Suprapubic skin (tissue), 4 donors: Measurements from ENCODE around the gene BIRC3. TPM values are rescaled to one million over a fixed set of nuclear protein-coding genes. Genes with fewer than 3 reads are reported as not detected.

Source experiments
- DNase-seq, 2 donors: peaks; one replicate each; pipeline ENCODE4 v3.0.0-alpha.2; 2019; ENCODE audit warnings: low spot score in 2 of 2
- H3K27ac ChIP-seq: fragments of 200-600 bp; sonication (generic); one replicate; pipeline ENCODE4 v1.5.1; 2019
- H3K27me3 ChIP-seq: fragments of 200-600 bp; sonication (generic); one replicate; pipeline ENCODE4 v1.5.1; 2019
- H3K36me3 ChIP-seq: fragments of 200-600 bp; sonication (generic); one replicate; pipeline ENCODE4 v1.5.1; 2019
- H3K4me1 ChIP-seq: fragments of 200-600 bp; sonication (generic); one replicate; pipeline ENCODE4 v1.5.1; 2019
- H3K4me3 ChIP-seq: fragments of 200-600 bp; sonication (generic); one replicate; pipeline ENCODE4 v1.5.1; 2019; ENCODE audit warnings: mild to moderate bottlenecking
- H3K9me3 ChIP-seq: fragments of 200-600 bp; sonication (generic); one replicate; pipeline ENCODE4 v1.5.1; 2019
- EP300 ChIP-seq: sonication (generic); formaldehyde crosslinking; IDR thresholded peaks from one replicate; pipeline ENCODE4 v1.6.1; 2017; ENCODE audit warnings: antibody characterized with exemption
- POLR2A ChIP-seq, 2 donors: fragments of 450-650 bp; IDR thresholded peaks; one replicate each; pipeline ENCODE4 v1.6.1; 2017; ENCODE audit warnings: antibody characterized with exemption in 2 of 2, mild to moderate bottlenecking in 2 of 2, moderate library complexity in 2 of 2
- POLR2AphosphoS5 ChIP-seq, 3 donors: sonication (generic); formaldehyde crosslinking; IDR thresholded peaks; one replicate each; pipeline ENCODE4 v1.6.1; 2017; ENCODE audit warnings: antibody characterized with exemption in 3 of 3
- WGBS: methylation state at CpG from one replicate; pipeline ENCODE4 v1.1.5; 2018; 5-methylcytosine and 5-hydroxymethylcytosine counted together
- total RNA-seq, 4 donors: library from RNA; depleted of rRNA; stranded (reverse); fragments of >200 nt; gene quantifications; one replicate each; pipeline ENCODE4 v1.1.0, GENCODE V29; 2016
- TF ChIP-seq, protein P1 (sequence below), 2 donors: fragments of 200-600 bp in 1 of 2; fragments of 450-650 bp in 1 of 2; sonication (generic) in 1 of 2; IDR thresholded peaks; one replicate each; pipeline ENCODE4 v1.5.1; 2016 to 2019; ENCODE audit warnings: antibody characterized with exemption in 2 of 2, mild to moderate bottlenecking in 1 of 2, moderate library complexity in 1 of 2

The BIRC3 gene
- total RNA-seq, 4 donors from 2014 or later, result 4.0 to 18.2 (median 10.7) TPM

DNA sequence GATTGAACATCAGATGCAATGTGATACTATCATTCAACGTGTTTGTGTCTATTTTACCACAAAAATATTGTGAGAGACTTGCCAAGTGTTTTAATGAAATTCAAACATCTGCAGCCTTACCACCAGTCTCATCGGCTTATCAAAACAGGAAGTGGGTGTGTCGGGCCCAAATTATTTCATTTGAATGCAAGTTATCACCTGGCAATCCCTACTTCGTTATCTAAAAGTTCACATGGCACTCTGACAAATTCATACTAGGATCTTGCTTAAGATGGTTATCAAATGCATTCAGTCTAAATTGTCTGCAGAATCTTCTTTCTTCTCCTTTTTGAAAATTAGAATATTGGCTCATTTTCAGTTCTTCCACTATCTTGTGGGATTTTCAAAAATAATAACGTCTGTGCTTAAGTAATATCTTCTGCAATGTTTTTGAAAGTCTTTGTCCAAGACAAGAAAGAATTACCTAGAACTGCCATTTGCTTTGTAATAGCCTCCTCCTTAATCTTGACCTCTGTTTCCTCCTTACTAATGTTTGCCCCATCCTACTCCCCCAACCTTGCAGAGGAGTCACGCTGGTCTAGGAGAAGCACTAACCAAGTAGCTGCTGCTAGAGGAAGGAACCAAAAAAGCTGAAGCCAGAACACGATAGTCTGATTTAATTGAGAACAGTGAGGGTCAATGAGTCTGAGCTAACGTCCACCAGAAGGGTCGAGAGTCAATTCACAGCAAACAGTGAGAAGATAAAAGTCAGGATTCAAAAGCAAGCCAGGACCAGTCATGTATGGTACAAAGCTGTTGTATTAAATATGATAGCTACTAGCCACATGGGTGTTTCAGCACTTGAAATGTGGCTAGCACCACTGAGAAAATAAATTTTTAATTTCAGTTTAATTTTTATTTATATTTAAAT is 10.2 kb upstream of the BIRC3 start:
- no peak overlapping the region for H3K4me3 ChIP-seq
- TF ChIP-seq POLR2A (IDR thresholded peaks at IDR 0.05) (no peak), POLR2AphosphoS5 (IDR thresholded peaks at IDR 0.05) (no peak), EP300 (no peak)
- TF ChIP-seq, protein P1, sequence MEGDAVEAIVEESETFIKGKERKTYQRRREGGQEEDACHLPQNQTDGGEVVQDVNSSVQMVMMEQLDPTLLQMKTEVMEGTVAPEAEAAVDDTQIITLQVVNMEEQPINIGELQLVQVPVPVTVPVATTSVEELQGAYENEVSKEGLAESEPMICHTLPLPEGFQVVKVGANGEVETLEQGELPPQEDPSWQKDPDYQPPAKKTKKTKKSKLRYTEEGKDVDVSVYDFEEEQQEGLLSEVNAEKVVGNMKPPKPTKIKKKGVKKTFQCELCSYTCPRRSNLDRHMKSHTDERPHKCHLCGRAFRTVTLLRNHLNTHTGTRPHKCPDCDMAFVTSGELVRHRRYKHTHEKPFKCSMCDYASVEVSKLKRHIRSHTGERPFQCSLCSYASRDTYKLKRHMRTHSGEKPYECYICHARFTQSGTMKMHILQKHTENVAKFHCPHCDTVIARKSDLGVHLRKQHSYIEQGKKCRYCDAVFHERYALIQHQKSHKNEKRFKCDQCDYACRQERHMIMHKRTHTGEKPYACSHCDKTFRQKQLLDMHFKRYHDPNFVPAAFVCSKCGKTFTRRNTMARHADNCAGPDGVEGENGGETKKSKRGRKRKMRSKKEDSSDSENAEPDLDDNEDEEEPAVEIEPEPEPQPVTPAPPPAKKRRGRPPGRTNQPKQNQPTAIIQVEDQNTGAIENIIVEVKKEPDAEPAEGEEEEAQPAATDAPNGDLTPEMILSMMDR (IDR thresholded peaks at IDR 0.05), result no peak
- peaks cover 3% of the 10 kb centered on the region for H3K9me3 ChIP-seq
- WGBS, result 23% methylated on average over 9 of the region's 9 CpGs
- no peaks in the 10 kb centered on the region for H3K27me3 ChIP-seq
- peaks cover 30% of the 10 kb centered on the region for H3K4me1 ChIP-seq
- DNase-seq, result no peak
- peak overlapping the region; percentile 87 for H3K27ac ChIP-seq
- H3K36me3 ChIP-seq, result no peaks in the 10 kb centered on the region

DNA sequence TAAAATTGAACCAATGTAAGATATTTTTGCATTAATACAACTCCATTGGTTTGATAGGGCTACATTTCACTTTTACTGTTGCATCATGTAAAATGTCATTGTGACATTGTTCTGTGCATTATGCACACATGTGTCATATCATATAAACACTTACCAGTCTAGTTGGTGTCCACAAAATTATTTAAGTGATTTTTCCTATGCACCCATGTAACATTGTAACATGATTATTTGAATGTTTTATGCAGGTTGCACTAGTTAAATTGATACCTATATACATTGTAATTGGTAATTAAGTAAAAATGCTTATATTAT is 9.6 kb upstream of the BIRC3 start:
- peak overlapping the region; percentile 87 for H3K27ac ChIP-seq
- no peak overlapping the region for H3K4me3 ChIP-seq
- DNase-seq, result no peak
- no peaks in the 10 kb centered on the region for H3K9me3 ChIP-seq
- H3K27me3 ChIP-seq, result no peaks in the 10 kb centered on the region
- TF ChIP-seq EP300 (no peak), POLR2AphosphoS5 (IDR thresholded peaks at IDR 0.05) (no peak)
- TF ChIP-seq, protein P1 (IDR thresholded peaks at IDR 0.05), result no peak
- no peaks in the 10 kb centered on the region for H3K36me3 ChIP-seq
- H3K4me1 ChIP-seq, result peaks cover 30% of the 10 kb centered on the region

DNA sequence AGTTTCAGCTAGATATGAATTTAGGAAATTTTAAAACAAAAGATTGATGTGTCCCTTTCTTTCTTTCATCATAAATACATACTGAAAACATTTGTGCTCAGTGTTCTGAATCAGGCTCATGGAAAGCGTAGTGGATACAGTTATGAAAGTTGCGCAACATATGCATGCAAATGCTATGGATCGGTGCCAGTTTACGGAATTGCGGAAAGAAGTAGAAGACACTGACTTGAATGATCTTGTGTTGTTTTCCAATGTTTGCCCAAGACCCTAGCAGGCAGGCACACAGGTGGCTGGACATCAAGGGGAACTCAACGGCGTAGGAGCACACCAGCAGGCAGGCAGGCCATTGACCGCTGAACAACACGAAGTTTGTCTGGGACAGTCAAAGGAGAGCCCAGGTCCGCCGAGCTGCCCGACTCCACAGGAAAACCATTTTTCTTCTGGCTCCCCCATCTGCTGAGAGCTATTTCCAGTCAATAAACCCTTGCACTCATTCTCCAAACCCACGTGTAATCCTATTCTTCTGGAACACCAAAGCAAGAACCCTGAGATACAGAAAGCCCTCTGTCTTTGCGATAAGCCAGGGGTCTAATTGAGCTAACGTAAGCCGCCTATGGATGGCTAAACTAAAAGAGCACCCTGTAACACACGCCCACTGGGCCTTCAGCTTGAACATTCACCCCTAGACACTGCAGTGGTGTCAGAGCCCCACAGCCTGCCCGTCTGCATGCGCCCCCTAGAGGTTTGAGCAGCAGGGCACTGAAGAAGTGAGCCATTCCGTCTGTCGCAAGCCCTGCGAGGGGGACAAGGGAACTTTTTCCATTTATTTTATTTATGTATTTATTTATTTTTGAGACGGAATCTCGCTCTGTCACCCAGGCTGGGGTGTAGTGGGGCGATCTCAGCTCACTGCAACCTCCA is 7.4 kb upstream of the BIRC3 start:
- Histone ChIP-seq H3K27ac (no peak overlapping the region), H3K9me3 (no peaks in the 10 kb centered on the region), H3K4me1 (peaks cover 48% of the 10 kb centered on the region), H3K36me3 (no peaks in the 10 kb centered on the region), H3K4me3 (no peak overlapping the region), H3K27me3 (no peaks in the 10 kb centered on the region)
- DNase-seq, result no peak
- WGBS, result 85% methylated on average over 25 of the region's 25 CpGs
- TF ChIP-seq EP300, result no peak
- no peak for TF ChIP-seq POLR2A (IDR thresholded peaks at IDR 0.05)
- TF ChIP-seq POLR2AphosphoS5 (IDR thresholded peaks at IDR 0.05), result no peak
- TF ChIP-seq, protein P1 (IDR thresholded peaks at IDR 0.05), result no peak

DNA sequence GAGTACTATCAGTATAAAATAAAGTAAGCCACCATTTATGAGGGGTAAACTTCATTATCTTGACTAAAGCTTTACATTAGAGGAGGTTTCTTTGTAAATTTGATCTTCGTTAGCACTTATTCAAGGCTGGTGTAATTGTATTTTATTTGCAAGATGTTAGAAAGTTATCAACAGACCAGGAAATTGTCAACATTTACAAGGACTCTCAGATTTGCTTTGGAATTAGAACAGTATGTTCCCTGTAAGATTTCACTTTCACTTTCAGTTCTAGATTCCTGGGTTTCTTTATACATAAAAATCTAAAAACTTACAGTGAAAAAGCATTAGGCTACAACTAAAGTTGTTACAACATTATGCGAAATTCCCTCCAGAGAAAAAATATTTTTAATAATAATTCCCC is 4.6 kb upstream of the BIRC3 start:
- peak overlapping the region; percentile 76 for H3K27ac ChIP-seq
- TF ChIP-seq EP300, result no peak
- TF ChIP-seq POLR2AphosphoS5 (IDR thresholded peaks at IDR 0.05), result no peak
- no peak for TF ChIP-seq POLR2A (IDR thresholded peaks at IDR 0.05)
- no peaks in the 10 kb centered on the region for H3K27me3 ChIP-seq
- peak overlapping the region; percentile 27 for H3K4me3 ChIP-seq
- H3K9me3 ChIP-seq, result no peaks in the 10 kb centered on the region
- H3K36me3 ChIP-seq, result no peaks in the 10 kb centered on the region
- no peak for DNase-seq
- H3K4me1 ChIP-seq, result peaks cover 41% of the 10 kb centered on the region
- WGBS, result 24% methylated on average over 2 of the region's 2 CpGs

DNA sequence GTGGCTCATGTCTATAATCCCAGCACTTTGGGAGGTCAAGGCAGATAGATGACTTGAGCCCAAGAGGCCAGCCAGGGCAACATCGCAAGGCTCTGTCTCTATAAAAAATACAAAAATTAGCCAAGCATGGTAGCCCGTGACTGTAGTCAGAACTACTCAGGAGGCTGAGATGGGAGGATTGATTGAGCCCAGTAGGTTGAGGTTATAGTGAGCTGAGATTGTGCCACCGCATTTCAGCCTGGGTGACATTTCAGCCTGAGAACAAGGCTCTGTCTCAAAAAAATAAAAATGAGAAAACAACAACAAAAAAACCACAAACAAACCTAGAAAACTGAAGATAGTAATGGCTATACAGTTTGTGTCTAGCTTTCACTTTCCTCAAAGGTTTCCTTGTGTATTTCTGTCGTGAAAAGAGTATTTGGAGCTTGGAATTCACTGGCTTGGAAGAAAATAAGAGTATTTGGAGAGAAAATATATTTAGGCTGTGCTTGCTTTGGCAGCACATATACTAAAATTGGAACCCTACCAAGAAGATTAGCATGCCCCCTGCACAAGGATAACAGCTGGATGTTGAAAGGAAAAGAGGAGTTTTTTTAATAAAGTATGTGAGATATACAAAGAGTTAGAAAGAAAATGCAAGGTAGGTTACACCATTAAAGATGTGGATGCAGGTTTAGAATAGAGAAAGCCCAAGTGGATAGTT is 3.9 kb upstream of the BIRC3 start:
- 49% methylated on average over 4 of the region's 4 CpGs for WGBS
- TF ChIP-seq POLR2A (IDR thresholded peaks at IDR 0.05), result no peak
- TF ChIP-seq, protein P1 (IDR thresholded peaks at IDR 0.05), result no peak
- no peak for TF ChIP-seq POLR2AphosphoS5 (IDR thresholded peaks at IDR 0.05)
- peak overlapping the region; percentile 76 for H3K27ac ChIP-seq
- peaks cover 46% of the 10 kb centered on the region for H3K4me1 ChIP-seq
- DNase-seq, result no peak
- no peaks in the 10 kb centered on the region for H3K9me3 ChIP-seq
- no peaks in the 10 kb centered on the region for H3K27me3 ChIP-seq
- H3K4me3 ChIP-seq, result peak overlapping the region; percentile 27
- no peaks in the 10 kb centered on the region for H3K36me3 ChIP-seq
